Stimulated activated CD8-positive, alpha-beta memory T cell treated with anti-CD3 and anti-CD28 coated beads, Interleukin-7, amount 100 ng/mL, for 4 hours (primary cell): Measurements from ENCODE around the gene OR51I1.
A peak's percentile ranks its signal among the peaks of the same experiment; 100 is the strongest.

Experiments used
- DNase-seq, 2 donors: peaks; one replicate each; pipeline ENCODE4 v3.0.0-alpha.2; 2020; ENCODE audit warnings: low read depth in 2 of 2

The OR51I1 gene

DNA sequence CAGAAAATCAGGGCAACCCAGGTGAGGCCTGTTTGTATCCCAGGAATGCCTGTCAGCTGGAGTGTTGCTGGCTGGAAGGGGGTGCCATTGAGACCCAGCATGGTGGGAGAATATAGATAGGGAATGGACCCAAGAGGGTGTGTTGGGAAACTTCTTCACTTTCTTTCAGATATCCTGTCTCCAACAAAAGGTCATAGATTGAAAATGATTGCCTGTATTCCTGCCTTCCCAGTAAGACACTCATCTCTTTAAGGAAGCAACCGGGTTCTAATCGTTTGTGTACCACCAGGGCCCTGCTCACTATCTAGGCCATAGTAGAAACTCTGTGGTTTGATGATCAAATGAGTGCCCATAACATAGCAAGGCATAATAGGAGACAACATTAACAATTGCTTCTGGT lies at the start of gene OR51I1:
Gene OR51I1, minus strand, starts transcription at position 101 of the 400 bp plus-strand sequence. Its CDS starts 0 bp downstream, at position 101.
- DNase-seq, result no peak

DNA sequence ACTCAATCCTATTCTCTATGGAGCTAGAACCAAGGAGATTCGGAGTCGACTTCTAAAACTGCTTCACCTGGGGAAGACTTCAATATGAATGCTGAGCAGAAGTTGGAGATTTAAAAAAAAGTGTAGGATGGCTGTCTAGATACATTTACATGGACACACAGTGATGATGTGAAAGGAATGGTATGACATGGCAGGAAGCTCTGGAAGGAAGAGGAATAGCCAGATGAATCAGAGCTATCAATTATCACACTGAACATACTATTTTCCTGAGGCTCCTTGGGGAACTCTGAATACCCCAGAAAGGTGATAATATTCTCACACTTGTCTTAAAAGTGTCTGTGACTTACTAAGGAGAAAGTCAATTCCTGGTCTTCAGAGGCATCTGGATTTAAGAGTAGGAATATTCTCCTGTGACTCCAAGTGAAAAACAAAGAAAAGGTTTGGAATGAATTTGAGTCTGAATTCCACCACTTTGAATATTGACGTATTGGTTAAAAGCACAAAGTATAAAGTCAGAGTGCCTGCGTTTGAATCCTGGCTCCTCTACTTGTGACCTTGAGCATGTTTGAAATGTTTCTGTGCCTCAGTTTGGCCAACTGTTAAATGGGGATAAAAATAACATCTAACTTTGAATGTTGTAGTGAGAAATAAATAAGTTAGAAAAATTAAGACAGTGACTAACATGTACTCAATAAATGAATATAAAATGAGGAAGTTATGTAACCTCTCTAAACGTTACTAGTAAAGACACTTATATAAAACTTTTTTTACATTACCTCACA lies 48.5 kb upstream of the OR51I1 start:
- no peak for DNase-seq

DNA sequence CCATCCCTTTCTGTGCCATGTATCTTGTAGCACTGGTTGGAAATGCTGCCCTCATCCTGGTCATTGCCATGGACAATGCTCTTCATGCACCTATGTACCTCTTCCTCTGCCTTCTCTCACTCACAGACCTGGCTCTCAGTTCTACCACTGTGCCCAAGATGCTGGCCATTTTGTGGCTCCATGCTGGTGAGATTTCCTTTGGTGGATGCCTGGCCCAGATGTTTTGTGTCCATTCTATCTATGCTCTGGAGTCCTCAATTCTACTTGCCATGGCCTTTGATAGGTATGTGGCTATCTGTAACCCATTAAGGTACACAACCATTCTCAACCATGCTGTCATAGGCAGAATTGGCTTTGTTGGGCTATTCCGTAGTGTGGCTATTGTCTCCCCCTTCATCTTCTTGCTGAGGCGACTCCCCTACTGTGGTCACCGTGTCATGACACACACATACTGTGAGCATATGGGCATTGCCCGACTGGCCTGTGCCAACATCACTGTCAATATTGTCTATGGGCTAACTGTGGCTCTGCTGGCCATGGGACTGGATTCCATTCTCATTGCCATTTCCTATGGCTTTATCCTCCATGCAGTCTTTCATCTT lies 47.6 kb upstream of the OR51I1 start:
- no peak for DNase-seq

GRCh38 chr11:5488385-5488784 lies 47.1 kb upstream of the OR51I1 start, which contains the start of gene OR52D1:
OR52D1 (plus strand) TSS chr11:5488685; CDS start chr11:5488707, 22 bp downstream.
- DNase-seq, result no peak

- no peak for DNase-seq
Observed at GRCh38 chr11:5486421-5486820, 45.1 kb upstream of the OR51I1 start.

DNA sequence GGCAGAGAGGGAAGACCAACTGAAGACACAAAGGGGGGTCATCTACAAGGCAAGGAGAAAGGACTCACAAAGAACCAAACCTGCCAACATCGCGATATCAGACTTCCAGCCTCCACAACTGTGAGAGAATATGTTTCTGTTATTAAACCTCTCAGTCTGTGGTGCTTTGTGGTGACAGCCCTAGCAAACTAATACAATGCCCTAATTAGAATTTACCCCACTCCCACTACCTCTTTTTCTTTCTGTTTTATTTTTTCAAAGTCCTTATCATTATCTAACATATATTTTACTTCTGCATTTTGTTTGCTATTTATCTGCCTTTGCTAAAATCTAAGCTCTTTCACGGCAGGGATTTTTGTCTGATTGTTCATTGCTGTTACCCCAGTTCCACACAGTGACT lies 44.7 kb upstream of the OR51I1 start:
- no peak for DNase-seq

DNA sequence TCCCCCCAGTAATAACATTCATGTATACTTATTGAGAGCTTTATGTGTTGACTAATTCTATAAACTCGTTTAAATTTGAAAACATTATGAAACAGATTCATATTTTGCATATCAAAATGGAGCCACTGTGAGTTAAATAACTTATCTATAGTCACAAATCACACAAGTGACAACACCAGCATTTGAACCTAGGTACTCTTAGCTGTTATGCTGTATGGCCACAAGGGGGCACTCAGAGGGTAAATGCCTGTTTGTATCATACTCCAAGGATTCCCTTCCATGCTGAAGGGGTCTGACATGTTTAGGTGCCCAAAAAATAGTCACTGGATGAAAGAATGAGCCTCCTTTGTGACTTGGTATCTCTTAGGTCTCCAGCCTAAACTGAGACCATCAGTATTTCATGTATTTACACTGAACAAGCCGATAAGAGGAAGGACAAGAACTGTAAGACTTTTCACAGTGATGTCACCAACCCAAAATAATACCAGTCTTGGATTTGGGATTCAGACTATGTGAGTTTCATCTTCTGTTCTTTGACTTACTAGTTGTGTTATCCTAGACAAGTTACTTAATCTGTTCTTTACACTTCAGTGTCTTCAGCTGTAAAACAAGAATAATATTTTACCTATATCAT lies 35.0 kb upstream of the OR51I1 start:
- DNase-seq, result peak in 1 of 2 donors; percentile 3

GRCh38 chr11:5473921-5474320 lies 32.6 kb upstream of the OR51I1 start:
- no peak for DNase-seq

GRCh38 chr11:5467527-5467926 lies 26.2 kb upstream of the OR51I1 start:
- no peak for DNase-seq

DNA sequence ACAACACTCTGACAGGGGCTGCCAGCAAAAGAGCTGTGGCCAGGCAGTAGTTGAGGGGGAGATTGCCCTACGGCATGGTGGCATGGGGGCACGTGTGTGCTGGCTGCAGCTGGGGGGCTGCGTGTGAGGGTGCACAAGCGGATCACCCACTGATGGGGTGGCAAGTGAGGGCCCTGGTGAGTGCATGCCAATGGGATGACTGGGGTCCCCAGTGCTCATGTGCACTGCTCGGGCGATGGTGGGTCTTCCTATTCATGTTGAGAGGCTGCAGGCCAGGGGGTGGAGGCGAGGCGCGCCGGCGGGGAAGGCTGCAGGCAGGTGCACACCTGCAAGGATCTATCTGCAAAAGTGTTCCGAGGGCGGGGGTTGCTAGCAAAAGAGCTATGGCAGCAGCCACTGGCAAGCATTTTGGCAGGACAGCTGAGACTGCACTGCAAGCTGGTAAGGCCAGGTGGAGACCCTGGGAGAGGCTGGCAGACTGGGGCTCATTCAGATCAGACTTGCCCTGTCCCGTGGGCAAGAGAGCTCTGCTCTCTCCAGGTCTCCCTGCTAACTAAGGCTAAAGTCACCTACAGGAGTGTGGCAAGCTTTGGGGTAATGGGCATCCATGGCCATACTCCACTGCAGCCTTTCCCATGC lies 19.8 kb upstream of the OR51I1 start:
- no peak for DNase-seq

DNA sequence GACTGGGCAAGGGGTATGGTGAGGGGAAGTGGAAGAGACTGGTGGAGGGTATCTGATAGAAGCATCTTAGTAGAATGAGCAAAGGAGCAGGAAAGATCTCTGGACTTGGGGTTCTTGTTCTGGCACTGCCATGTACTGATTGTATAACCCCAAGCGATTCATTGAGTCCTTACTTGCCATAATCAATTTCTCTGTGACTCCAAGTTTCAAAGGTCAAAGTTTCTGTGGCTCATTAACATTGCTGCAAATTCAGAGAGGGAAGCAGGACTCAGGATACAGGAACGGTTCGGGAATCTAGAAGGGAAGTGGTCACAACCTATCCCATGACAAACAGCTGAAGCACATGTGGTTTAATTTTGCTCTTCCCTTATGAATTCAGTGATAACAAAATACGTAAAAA lies 8.1 kb upstream of the OR51I1 start:
- no peak for DNase-seq

GRCh38 chr11:5449023-5449422 lies 7.7 kb upstream of the OR51I1 start, which contains the start of gene OR51I2:
OR51I2 (plus strand) TSS chr11:5449323; CDS start chr11:5453489, 4,166 bp downstream.
- no peak for DNase-seq

GRCh38 chr11:5443835-5444393 lies 2.6 kb upstream of the OR51I1 start:
- DNase-seq, result no peak

DNA sequence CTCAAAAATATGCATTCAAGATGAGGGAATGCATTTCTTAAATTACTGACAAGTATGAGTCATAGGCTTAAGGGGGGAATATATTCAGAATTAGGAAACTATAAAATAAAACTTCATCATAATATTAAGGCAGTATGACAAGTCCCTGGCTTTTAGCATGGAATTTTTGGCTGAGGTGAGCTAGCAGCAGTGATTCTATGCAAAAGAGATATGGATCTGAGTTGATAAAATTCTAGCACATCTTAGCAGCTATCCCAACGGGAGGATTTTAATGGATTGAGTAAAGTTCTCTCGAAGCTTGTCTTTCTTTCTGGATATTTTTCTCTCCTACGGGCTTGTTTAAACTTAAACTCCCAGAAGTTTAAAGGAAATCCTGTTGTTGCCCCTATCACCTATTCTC lies 18.2 kb downstream of the OR51I1 start:
- no peak for DNase-seq

DNA sequence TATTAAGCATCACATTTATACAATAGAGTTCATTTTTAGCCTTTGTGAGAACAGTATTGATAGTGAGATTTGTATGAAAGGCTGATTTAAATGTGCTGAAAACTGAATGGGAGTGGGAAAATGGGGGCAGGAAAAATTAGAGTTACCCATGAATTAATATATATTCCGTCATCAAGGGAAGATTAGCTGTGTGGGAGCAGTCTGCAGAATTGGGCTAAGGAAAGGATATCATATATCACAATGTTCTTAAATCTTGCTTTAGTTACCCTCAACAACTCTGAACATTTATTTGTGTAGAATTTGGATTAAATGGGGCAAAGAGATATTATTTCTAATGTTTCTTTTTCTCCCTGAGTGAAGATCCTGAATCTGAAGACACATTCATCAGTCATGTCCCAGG lies 19.5 kb downstream of the OR51I1 start, which contains the start of gene OR51Q1:
Gene OR51Q1, plus strand, starts transcription at position 301 of the 400 bp plus-strand sequence. Its CDS starts 90 bp downstream, at position 391.
- no peak for DNase-seq

GRCh38 chr11:5420993-5421392 lies 20.3 kb downstream of the OR51I1 start:
- DNase-seq, result no peak

GRCh38 chr11:5405173-5405572 lies 36.1 kb downstream of the OR51I1 start:
- no peak for DNase-seq

- DNase-seq, result no peak
Observed at GRCh38 chr11:5398936-5399335, 42.4 kb downstream of the OR51I1 start.

- no peak for DNase-seq
Observed at GRCh38 chr11:5394091-5394490, 47.2 kb downstream of the OR51I1 start.
